ENCODE data around the gene CIC.
"Not testable (repeated sequence)": the region's sequence is repeated elsewhere in the genome, so short reads cannot be mapped to it uniquely, and the experiment has no call there.

Gene CIC

DNA sequence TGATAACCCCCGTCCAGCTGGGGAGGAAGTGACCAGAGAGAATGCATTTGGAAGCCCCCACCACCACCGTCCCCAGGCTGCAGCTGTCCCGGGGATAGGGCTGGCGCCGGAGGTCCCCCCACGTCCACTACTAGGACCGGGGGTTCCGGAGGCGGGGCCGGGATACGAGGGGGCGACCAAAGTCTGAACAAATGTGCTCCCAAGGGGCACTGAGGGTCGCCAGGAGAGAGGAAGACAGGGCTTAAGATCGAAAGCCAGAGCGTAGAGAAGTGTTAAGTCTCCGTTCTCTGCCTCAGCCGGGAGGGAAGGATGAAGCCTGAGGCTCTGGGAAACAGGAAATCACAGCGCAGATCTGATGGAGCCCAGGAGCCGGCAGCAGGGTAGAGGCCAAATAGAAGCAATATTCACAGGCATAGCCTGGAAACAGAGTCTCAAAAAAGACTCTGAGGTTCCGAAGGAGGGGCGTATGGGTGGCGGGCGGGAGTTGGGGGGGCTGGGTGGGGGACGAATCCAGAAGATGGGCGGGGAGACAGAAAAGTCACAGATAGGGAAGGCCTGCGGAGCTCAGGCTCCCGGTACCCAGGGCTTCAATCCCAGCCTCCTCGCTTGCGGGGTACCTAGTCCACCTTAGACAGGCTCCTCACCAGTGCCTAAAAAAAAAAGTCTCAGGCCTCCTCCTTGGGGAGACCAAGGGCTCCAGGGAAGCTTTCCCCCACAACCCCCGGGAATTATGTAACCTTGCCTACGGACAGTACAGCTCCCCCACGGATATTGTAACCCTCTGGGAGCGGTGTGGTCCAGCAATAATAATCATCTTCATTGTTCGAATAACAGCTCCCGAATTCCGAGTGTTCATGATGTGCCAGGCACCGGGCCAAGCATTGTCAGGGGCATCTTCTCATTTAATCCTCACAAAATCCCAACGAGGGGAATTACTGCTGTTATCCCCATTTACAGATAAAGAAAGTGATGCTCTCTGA, 13.0 kb upstream of the CIC start:
- DNase-seq: no peak

DNA sequence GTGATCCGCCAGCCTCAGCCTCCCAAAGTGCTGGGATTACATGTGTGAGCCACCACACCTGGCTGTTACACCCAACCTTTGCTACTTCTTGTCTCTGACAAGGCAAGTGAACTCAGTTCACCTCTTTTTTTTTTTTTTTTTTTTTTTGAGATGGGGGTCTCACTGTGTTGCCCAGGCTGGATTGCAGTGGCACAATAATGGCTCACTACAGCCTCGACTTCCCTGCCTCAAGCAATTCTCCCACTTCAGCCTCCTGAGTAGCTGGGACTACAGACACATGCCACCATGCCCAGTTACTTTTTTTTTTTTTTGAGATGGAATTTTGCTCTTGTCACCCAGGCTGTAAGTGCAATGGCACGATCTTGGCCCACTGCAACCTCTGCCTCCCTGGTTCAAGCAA, 11.2 kb upstream of the CIC start:
- not testable (repeated sequence) for DNase-seq

DNA sequence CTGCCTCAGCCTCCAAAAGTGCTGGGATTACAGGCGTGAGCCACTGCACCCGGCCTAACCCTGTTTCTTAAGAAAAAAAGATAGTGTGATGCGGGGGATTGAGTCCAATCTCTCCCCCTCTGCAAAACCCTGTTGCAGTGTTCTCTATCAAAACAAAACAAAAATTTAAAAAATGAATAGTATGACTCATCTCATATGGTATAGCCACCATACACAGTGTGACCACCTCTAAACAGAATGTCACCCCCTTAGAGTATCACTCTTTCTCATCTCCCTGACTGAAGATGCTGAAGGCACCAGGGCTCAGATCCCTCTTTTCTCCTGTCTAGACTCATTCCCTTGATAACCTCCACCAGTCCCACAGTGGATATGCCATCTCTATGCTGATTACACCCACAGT, 7.3 kb upstream of the CIC start:
- no peak for DNase-seq

DNA sequence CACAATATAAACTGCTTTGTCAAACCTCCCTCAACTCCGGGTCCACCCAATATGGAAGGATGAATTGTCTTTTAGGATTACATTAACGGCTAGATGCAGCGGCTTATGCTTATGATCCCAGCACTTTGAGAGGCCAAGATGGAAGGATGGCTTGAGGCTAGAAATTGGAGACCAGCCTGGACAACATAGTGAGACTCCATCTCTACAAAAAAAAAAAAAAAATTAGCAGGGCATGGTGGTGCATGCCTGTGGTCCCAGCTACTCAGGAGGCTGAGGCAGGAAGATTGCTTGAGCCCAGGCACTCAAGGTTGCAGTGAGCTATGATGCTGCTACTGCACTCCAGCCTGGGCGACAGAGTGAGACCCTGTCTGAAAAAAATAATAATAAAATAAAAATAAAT, 2.9 kb upstream of the CIC start:
- not testable (repeated sequence) for DNase-seq

DNA sequence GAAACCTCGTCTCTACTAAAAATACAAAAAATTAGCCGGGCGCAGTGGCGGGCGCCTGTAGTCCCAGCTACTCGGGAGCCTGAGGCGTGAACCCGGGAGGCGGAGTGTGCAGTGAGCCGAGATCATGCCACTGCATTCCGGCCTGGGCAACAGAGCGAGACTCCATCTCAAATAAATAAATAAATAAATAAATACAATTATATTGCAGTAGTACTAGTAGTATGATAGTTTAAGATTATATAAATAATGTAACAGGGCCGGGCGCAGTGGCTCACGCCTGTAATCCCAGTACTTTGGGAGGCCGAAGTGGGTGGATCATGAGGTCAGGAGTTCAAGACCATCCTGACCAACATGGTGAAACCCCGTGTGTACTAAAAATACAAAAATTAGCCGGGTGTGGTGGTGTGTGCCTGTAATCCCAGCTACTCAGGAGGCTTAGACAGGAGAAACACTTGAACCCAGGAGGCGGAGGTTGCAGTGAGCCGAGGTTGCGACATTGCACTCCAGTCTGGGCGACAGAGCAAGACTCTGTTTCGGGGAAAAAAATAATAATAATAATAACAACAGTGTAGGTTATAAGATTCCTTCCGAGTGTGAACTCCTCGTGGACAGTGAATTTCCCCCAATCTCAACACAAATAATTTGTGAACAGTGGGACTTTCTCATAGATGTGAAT, 2.0 kb upstream of the CIC start:
- not testable (repeated sequence) for DNase-seq

DNA sequence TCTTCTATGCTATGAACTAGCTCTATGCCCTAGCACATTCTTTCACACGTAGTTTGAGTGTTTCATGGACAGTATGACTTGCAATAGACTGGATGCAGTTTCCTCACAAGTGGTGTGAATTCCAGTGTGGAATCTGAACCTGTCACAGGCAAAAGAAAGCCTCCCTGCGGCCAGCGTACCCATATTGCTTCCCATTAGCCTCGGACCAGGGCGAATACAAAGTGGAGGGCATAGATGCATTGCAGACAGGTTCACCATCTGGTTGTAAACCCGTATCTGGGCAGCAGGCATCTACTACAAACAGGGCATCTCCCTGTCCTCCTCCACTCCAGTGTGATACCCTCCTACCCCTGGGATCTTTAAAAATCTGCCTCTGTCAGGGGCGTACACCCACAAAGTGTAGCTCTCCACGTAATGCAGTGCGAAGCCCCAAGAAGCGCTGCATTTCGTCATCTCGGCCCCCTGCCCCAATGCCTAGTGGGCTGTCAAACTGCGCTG, 1.4 kb upstream of the CIC start:
- no peak for DNase-seq

DNA sequence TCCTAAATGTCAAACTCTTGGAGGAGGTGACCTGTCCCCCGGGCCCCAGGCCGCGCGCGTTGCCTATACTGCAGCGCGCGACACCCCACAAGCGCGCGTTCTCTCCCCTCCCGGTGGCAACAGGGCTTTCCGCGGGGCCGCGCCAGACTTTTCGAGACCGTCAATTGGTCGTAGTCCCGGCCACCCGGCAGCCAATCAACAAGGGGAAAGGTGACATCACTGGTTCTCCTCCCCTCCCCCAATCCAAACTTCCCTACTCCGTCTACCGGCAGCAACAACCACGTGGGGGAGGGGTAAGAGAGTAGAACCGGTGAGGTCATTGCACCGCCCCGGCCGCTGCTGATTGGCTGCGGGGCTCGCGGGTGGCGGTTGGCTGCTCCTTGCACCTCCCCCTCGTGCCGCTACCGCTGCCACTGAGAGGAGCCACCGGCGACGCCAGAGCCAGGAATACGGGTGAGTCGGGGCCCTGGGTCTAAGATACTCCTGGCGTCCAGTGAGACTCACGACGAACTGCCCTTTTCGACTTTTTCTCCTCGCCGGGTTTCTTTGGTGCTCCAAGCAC, 829 bp upstream of the CIC start:
- peak; percentile 90 for DNase-seq

DNA sequence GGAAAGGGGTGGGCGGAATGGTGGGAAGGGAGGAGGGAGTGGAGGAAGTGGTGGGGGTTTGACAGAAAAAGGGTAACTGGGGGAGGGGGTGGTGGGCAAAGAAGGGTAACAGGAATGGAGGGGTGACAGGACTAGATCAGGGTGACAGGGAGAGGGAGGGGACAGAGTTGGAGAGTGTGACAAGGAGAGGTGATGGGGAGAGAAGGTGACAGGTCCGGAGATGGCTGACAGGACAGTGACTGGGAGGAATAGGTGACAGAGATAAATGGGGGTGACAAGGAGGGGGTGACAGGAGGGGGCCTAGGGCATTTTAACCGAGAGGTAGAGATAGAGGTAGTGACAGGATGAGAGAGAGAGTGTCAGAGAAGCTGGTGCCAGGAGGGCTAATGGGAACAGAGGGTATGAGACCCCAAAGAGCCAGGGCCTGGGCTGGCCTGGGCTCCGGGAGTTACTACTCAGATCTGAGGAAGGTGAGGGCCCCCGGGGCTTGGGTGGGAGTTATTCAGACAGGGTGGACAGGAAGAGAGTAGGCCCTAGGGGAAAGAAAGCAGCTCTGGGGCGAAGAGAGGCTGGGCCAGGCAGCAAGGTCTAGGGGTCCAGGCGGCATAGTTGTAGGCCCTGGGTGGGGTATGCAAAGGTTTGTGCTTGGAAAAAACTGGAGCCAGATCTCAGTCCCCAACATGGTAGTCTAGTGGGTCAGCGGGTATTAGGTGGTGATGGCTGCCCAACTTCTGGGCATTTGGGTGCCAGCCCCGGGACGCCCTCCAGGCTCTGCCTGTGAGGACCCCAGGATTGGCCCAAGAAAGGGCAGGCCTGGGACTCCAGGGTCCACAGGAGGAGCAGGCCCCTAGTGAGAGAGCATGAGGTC, 660 bp downstream of the CIC start:
- DNase-seq: no peak

DNA sequence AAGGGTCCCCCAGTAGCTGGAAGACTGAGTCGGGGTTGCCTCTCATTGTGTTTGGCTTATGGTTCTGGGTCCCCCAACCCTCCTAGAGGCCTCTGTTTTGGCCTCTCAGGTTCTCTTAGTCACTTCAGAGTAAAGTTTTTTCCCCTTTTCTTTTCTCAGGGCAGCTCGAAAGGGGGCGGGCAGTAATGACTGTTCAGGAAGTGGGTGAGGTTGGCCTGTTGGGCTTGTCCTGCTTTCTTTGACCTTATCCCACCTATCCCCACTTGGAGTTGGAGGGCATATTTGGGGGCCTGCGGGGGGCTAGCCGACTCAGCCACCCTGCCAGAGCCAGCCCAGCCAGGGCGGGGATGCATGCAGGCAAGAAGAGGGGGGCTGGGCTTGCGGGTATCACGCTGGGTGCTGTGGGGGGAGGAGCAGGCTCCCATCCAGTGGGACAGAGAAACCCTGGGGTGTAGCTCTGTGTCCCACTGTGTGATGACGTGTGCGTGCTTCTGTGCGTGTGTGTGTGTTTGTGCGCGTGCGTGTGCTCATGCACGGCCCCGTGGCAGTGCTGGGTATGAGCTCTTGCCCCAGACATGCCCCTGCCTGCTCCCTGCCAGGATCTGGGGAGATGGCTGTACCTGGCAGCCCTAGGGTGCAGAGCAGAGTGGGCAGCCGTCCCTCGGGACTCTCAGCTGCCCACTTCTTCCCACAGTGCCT, 1.4 kb downstream of the CIC start:
- DNase-seq: no peak

DNA sequence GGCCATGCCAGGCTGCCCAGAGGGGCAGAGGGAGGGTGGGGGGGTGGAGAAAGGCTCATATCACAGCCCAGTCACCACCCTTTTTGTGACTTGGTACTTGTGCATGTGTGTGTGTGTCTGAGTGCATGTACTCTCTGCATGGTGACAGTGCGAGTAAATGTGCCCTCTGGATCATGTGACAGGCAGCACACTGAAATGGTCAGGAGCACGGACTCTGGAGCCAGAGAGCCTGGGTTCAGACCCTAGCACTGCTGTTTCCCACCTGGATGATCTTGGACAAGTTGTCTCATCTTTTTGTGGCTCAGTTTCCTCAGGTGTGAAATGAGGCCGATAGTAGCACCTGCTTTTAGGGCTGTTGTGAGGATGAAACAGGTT, 2.0 kb downstream of the CIC start:
- DNase-seq: no peak

DNA sequence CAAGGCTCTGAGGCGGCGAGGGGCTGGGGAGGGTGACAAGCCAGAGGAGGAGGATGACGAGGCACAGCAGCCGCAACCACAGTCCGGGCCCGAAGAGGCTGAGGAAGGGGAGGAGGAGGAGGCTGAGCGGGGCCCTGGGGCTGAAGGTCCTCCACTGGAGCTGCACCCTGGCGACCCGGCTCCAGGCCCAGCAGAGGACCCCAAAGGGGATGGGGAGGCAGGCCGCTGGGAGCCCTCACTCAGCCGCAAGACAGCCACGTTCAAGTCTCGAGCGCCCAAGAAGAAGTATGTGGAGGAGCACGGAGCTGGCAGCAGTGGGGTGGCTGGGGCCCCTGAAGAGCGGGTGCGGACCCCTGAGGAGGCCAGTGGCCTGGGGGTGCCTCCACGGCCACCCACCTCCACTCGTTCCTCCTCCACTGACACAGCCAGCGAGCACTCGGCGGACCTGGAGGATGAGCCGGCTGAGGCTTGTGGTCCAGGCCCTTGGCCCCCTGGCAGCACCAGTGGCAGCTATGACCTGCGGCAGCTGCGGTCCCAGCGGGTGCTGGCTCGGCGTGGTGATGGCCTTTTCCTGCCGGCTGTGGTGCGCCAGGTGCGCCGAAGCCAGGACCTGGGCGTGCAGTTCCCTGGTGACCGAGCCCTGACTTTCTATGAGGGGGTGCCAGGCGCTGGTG, 2.9 kb downstream of the CIC start:
- no peak for DNase-seq

DNA sequence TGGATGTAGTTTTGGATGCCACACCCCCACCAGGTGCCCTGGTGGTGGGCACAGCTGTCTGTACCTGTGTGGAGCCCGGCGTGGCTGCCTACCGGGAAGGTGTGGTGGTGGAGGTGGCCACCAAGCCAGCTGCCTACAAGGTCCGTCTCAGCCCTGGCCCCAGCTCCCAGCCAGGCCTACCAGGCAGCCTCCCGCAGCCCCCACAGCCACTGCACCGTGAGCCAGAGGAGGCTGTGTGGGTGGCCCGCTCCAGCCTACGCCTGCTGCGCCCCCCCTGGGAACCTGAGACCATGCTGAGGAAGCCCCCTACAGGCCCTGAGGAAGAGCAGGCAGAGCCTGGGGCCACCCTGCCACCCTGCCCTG, 3.5 kb downstream of the CIC start:
- DNase-seq: no peak

DNA sequence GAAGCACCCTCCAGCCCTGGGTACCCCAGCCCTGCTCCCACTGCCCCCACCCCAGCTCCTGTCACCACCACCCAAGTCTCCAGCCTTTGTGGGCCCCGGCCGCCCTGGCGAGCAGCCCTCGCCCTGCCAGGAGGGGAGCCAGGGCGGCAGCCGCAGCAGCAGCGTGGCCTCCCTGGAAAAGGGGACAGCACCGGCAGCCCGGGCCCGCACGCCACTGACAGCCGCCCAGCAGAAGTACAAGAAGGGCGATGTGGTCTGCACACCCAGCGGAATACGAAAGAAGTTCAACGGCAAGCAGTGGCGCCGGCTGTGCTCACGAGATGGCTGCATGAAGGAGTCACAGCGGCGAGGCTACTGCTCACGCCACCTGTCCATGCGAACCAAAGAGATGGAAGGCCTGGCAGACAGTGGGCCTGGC, 3.9 kb downstream of the CIC start:
- no peak for DNase-seq

DNA sequence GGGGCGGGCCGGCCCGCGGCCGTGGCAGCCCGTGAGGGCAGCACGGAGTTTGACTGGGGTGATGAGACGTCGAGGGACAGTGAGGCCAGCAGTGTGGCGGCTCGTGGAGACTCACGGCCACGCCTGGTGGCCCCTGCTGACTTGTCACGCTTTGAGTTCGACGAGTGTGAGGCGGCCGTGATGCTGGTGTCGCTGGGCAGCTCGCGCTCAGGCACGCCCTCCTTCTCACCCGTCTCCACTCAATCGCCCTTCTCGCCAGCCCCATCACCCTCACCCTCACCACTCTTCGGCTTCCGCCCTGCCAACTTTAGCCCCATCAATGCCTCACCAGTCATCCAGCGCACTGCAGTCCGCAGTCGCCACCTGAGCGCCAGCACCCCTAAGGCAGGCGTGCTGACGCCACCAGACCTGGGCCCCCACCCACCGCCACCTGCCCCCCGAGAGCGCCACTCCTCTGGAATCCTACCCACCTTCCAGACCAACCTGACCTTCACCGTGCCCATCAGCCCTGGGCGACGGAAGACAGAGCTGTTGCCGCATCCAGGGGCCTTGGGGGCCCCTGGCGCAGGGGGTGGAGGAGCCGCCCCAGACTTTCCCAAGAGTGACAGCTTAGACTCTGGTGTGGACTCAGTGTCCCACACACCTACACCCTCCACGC, 4.5 kb downstream of the CIC start:
- no peak for DNase-seq

DNA sequence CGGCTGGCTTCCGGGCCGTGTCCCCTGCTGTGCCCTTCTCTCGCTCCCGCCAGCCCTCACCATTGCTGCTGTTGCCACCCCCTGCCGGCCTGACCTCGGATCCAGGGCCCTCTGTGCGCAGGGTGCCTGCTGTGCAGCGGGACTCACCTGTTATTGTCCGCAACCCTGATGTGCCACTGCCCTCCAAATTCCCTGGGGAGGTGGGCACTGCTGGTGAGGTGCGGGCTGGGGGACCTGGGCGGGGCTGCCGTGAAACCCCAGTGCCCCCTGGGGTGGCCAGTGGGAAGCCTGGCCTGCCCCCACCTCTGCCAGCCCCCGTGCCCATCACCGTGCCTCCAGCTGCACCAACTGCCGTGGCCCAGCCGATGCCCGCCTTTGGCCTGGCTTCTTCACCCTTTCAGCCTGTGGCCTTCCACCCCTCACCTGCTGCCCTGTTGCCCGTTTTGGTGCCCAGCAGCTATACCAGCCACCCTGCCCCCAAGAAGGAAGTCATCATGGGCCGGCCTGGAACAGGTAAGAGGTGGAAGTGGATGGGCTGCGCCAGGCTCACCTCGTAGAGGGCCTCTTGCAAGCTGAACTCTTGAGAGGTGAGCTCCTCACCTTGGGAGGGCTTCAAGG, 5.1 kb downstream of the CIC start:
- no peak for DNase-seq

DNA sequence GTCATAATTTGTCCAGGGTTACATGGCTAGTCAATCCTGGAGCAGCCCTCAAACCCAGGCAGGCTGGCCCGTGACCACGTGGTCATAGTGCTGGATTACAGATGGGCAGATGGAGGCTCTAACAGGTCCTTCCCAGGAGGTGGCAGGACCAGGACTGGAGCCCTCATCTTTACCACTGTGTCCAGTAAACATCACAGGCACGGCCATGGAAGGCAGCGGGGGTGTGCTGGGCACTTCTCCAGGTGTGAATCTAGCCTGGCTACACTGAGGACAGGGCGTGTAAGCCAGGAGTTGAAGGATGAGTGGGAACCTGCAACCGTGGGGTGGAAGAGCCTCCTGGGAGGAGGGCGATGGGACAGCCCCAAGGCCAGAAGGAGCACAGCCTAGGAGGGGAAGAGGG, 6.1 kb downstream of the CIC start:
- DNase-seq: no peak

DNA sequence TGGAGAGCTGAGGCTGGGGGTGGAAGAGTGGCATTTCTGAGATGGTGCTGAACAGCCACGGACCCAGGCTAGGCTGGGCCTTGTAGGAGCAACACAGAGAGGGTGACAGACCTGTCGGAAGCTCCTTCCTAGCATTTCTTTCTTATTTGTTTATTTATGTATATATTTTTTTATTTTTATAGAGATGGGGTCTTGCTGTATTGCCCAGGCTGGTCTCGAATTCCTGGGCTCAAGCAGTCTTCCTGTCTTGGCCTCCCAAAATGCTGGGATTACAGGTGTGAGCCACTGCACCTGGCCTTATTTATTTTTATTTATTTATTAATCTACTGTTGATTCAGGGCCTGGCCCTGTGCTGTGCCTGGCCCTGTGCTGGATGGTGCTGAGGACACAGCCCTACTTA, 6.5 kb downstream of the CIC start:
- DNase-seq: no peak

DNA sequence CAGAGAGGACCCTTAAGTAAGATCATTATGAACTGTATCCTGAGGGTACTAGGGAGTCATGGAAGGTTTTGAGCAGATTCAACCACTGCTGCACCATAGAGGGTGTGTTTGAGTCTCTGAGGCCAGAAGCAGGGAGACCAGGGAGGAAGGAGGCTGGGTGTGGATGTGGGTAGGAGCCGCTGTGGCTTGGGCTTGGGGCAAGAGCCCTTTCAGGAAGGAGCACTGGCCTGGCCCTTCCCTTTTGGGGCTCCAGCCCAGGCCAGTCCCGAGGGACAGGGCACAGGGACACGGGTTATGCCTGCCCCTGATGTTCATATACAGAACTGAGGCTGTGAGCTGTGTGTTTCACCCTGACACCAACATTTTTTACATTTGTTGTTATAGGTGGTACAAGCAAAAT, 7.2 kb downstream of the CIC start:
- no peak for DNase-seq

DNA sequence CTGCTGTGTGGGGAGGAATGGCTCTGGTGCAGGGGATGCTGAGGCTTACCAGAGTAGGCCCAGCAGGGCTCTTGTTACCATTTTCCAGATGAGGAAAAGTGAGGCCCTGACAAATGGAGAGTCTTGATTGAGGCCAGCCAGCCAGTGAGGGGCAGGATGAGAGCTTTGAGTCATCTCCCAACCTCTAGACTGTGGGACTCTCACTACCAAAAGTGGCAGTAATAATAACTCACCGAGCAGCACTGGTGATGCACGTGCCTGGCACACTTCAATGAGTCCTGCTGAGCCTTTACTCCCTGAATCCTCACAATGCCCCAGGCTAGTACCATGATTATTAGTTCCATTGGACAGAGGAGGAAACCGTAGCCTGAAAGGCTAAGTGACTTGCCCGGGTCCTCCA, 7.8 kb downstream of the CIC start:
- no peak for DNase-seq

DNA sequence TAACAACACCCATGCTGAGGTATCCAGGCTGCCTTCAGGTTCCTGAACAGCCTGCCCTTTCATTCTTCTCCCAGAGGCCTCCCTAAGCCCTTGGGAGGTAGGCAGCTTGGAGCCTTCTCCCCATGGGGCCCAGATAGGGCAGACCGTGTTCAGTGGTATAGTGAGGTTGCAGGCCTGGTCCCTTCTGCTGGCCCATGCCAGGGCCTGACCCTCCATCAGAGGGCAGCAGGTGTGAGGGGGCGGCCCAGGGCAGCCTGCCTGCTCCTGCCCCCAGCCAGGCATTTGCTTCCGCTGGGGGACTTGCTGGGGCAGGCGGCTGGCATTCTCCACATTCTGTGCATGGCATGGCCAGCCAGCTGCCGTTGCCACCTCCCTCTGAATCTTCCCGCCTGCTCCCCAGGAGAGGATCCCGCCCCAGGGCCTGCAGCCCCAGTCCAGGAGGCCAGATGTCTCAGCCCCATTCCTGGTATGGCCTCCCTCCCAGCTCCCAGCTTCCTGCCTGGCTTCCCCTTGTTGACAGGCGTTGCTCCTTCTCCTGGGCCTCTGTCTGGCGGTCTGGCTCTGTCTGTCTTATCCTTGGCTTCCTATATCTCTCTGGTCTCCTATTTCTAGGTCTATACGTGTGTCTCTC, 8.9 kb downstream of the CIC start:
- no peak for DNase-seq

Data from SIG-M5 (cell line).